Glutamatergic neuron (in vitro differentiated cells): Measurements from ENCODE around the gene COL4A1. TPM values are rescaled to one million over a fixed set of nuclear protein-coding genes. Genes with fewer than 3 reads are reported as not detected.

ENCODE experiments used
- DNase-seq: peaks from one replicate; pipeline ENCODE4 v3.0.0; 2022
- H3K27ac Mint-ChIP-seq: one replicate; pipeline ENCODE4 v1.8.0; 2020; ENCODE audit warnings: mild to moderate bottlenecking, mixed read lengths, inconsistent platforms; ENCODE audit not compliant: unreplicated experiment
- H3K27me3 Mint-ChIP-seq: one replicate; pipeline ENCODE4 v1.8.0; 2020; ENCODE audit warnings: mild to moderate bottlenecking, moderate library complexity, mixed read lengths, inconsistent platforms; ENCODE audit not compliant: unreplicated experiment
- H3K36me3 Mint-ChIP-seq: one replicate; pipeline ENCODE4 v1.8.0; 2020; ENCODE audit warnings: mild to moderate bottlenecking, mixed read lengths, inconsistent platforms; ENCODE audit not compliant: unreplicated experiment
- H3K4me1 Mint-ChIP-seq: one replicate; pipeline ENCODE4 v1.8.0; 2020; ENCODE audit warnings: mild to moderate bottlenecking, low read depth, mixed read lengths, inconsistent platforms; ENCODE audit not compliant: unreplicated experiment
- H3K4me3 Mint-ChIP-seq: one replicate; pipeline ENCODE4 v1.8.0; 2020; ENCODE audit warnings: mild to moderate bottlenecking, mixed read lengths, inconsistent platforms; ENCODE audit not compliant: unreplicated experiment
- H3K9me3 Mint-ChIP-seq: one replicate; pipeline ENCODE4 v1.8.0; 2020; ENCODE audit warnings: mild to moderate bottlenecking, moderate library complexity, mixed read lengths, inconsistent platforms; ENCODE audit not compliant: unreplicated experiment
- total RNA-seq: library from RNA; stranded (reverse); fragmentation: NEBNext Ultra II Directional; extraction: Animal tissue kit (Norgen Biotek cat#: 25700); gene quantifications from one replicate; pipeline ENCODE4 v1.2.1, GENCODE V29; 2021; ENCODE audit not compliant: unreplicated experiment
- TF ChIP-seq, protein P1 (sequence below): fragments of 200-600 bp; sonication (generic); IDR thresholded peaks from one replicate; pipeline ENCODE4 v1.5.0; 2021; ENCODE audit not compliant: partially characterized antibody, unreplicated experiment

COL4A1 gene
- total RNA-seq, 1 donor from 2014 or later, result 14.6 TPM

GRCh38 chr13:110214637-110215036 lies 92.3 kb downstream of the COL4A1 start:
- no peaks in the 10 kb centered on the region for H3K27me3 Mint-ChIP-seq
- H3K9me3 Mint-ChIP-seq, result peaks cover 2% of the 10 kb centered on the region
- no peaks in the 10 kb centered on the region for H3K36me3 Mint-ChIP-seq
- no peak overlapping the region for H3K4me3 Mint-ChIP-seq
- H3K27ac Mint-ChIP-seq, result no peak overlapping the region
- TF ChIP-seq, protein P1, sequence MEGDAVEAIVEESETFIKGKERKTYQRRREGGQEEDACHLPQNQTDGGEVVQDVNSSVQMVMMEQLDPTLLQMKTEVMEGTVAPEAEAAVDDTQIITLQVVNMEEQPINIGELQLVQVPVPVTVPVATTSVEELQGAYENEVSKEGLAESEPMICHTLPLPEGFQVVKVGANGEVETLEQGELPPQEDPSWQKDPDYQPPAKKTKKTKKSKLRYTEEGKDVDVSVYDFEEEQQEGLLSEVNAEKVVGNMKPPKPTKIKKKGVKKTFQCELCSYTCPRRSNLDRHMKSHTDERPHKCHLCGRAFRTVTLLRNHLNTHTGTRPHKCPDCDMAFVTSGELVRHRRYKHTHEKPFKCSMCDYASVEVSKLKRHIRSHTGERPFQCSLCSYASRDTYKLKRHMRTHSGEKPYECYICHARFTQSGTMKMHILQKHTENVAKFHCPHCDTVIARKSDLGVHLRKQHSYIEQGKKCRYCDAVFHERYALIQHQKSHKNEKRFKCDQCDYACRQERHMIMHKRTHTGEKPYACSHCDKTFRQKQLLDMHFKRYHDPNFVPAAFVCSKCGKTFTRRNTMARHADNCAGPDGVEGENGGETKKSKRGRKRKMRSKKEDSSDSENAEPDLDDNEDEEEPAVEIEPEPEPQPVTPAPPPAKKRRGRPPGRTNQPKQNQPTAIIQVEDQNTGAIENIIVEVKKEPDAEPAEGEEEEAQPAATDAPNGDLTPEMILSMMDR, result no peak
- peaks cover 6% of the 10 kb centered on the region for H3K4me1 Mint-ChIP-seq
- no peak for DNase-seq

DNA sequence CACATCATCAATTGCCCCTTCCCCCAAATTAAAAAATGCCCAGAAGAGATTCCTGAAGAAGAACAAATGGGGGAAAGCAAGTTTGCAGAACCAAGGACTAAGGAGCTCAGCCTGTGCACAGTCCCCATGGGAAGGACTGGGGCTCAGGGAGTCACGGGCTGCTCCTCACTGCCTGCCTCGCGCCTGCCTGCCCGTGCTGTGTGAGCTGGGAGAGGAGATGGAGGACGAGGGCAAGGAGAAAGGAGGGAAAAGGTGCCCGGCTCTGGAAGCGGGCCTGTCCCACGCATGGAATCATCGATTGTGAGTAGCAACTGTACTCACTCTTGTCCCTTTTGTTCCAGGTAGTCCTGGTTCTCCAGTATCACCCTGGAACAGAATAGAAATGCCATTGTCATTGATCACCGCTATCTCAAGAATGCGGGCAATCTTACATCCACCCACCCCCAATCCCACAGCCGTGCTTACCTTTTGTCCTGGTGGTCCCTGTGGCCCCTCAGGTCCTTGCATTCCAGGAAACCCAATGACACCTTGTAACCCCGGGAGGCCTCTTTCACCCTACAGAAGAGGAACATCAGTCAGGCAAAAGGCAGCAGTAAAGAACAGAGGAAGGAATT lies 93.4 kb downstream of the COL4A1 start:
- Mint-ChIP-seq H3K4me1 (peaks cover 6% of the 10 kb centered on the region), H3K27me3 (no peaks in the 10 kb centered on the region), H3K4me3 (no peak overlapping the region), H3K9me3 (peaks cover 2% of the 10 kb centered on the region), H3K27ac (no peak overlapping the region), H3K36me3 (no peaks in the 10 kb centered on the region)
- TF ChIP-seq, protein P1, result no peak
- no peak for DNase-seq

DNA sequence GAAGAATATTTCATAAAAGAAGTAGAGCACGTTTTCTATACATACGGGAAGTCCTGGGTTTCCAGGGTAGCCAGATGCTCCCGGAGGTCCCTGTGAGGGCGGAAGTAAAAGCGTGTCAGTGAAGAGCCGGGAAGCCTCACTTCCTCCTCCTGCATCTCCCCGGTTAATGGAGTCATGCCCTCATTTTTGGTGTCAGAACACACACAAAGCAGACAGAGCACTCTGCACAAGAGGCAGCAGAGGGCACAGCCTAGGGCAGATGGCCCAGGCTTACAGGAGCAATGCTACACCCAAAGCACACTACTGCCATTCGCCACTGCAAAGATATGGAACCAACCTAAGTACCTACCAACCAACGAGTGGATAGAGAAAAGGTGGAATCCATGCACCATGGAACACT lies 94.4 kb downstream of the COL4A1 start:
- Mint-ChIP-seq H3K27ac (no peak overlapping the region), H3K4me1 (peaks cover 6% of the 10 kb centered on the region), H3K4me3 (no peak overlapping the region), H3K27me3 (no peaks in the 10 kb centered on the region), H3K9me3 (peaks cover 2% of the 10 kb centered on the region), H3K36me3 (no peaks in the 10 kb centered on the region)
- DNase-seq, result no peak
- TF ChIP-seq, protein P1, result no peak

DNA sequence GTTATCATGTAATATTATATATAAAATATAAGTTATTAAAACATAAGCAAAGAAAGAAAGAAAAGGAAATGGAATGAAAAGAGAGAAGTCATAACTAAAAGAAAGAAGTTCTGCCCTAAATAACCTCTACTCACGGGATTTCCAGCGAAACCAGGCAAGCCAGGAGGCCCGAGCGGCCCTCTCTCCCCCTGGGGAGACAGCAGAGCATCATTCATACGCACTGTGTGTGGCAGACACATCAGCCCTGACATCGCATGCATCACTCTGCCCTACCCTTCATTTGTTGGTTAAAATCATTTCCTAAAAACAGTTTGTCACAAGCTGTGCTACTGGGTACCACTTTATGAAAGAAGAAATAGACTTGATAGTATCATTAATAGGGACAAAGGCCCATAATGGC lies 95.2 kb downstream of the COL4A1 start:
- TF ChIP-seq, protein P1, result no peak
- Mint-ChIP-seq H3K4me1 (peaks cover 6% of the 10 kb centered on the region), H3K27ac (no peak overlapping the region), H3K4me3 (no peak overlapping the region), H3K36me3 (no peaks in the 10 kb centered on the region), H3K27me3 (no peaks in the 10 kb centered on the region), H3K9me3 (peaks cover 2% of the 10 kb centered on the region)
- DNase-seq, result no peak

- no peaks in the 10 kb centered on the region for H3K36me3 Mint-ChIP-seq
- no peak for DNase-seq
- H3K9me3 Mint-ChIP-seq, result peaks cover 2% of the 10 kb centered on the region
- no peak overlapping the region for H3K4me3 Mint-ChIP-seq
- TF ChIP-seq, protein P1, result no peak
- H3K27me3 Mint-ChIP-seq, result no peaks in the 10 kb centered on the region
- no peak overlapping the region for H3K27ac Mint-ChIP-seq
- peaks cover 6% of the 10 kb centered on the region for H3K4me1 Mint-ChIP-seq
Observed at GRCh38 chr13:110211046-110211445, 95.9 kb downstream of the COL4A1 start.
